Measurements from ENCODE around the gene RPLP1. TPM values are rescaled to one million over a fixed set of nuclear protein-coding genes. Genes with fewer than 3 reads are reported as not detected.

The RPLP1 gene
- total and polyA plus RNA-seq, 7 donors = 1,471 to 2,538 (median 1,985) TPM

DNA sequence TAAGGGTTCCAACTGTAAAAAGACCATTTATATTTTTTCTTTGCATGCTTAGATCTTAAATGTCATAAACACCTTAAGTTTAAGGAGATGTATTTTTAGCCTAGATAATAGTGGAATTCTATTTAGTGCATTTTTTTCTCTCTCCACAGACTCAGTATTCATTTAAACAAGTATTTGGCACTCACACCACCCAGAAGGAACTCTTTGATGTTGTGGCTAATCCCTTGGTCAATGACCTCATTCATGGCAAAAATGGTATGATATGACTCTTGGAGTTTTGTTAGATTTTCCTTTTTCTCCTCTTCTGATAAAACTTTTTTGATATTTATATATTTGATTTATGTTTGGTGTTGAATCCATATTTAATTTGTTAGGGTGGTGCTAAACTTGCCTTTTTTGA, 31.1 kb upstream of the RPLP1 start:
- TF ChIP-seq, protein P1, sequence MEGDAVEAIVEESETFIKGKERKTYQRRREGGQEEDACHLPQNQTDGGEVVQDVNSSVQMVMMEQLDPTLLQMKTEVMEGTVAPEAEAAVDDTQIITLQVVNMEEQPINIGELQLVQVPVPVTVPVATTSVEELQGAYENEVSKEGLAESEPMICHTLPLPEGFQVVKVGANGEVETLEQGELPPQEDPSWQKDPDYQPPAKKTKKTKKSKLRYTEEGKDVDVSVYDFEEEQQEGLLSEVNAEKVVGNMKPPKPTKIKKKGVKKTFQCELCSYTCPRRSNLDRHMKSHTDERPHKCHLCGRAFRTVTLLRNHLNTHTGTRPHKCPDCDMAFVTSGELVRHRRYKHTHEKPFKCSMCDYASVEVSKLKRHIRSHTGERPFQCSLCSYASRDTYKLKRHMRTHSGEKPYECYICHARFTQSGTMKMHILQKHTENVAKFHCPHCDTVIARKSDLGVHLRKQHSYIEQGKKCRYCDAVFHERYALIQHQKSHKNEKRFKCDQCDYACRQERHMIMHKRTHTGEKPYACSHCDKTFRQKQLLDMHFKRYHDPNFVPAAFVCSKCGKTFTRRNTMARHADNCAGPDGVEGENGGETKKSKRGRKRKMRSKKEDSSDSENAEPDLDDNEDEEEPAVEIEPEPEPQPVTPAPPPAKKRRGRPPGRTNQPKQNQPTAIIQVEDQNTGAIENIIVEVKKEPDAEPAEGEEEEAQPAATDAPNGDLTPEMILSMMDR (IDR thresholded peaks at IDR 0.05) = no peak
- Histone ChIP-seq H3K4me1 (no peaks in the 10 kb centered on the region), H3K27me3 (ENCODE audit: insufficient read depth in 3 of 3, low read length in 2 of 3) (no peaks in the 10 kb centered on the region), H3K27ac (no peak overlapping the region), H3K36me3 (ENCODE audit: insufficient read depth in 1 of 2, low read depth in 1 of 2) (no peaks in the 10 kb centered on the region), H3K9me3 (no peaks in the 10 kb centered on the region), H3K4me3 (no peak overlapping the region)
- intact Hi-C loops (cut with DNase I) = no loop called here
- DNase-seq (no peak), ATAC-seq (no peak)

DNA sequence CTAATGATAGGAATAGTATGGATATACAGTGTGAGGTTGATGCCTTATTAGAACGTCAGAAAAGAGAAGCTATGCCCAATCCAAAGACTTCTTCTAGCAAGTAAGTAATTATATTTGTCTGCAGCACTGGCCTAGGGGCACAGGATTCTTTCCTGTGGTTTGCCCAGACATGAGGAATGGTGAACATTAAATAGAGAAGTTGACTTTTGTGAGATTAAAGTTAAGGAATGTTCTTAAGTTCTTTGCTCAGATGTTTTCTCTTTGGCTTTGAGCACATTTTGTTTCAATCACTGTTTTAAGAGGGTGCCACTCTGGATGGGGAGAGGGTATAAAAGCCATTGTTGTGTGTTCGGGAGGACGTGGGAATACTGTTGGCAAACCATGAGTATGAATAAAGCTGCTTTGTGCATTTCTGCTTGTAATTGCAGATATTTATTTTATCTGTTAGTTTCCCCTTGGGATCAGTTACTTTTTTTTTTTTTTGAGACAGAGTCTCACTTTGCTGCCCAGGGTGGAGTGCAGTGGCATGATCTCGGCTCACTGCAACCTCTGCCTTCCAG, 30.2 kb upstream of the RPLP1 start:
- Histone ChIP-seq H3K9me3 (no peaks in the 10 kb centered on the region), H3K36me3 (ENCODE audit: insufficient read depth in 1 of 2, low read depth in 1 of 2) (no peaks in the 10 kb centered on the region), H3K27ac (no peak overlapping the region), H3K4me3 (no peak overlapping the region), H3K4me1 (no peaks in the 10 kb centered on the region), H3K27me3 (ENCODE audit: insufficient read depth in 3 of 3, low read length in 2 of 3) (no peaks in the 10 kb centered on the region)
- WGBS, 3 donors = 89 to 92% (median 90%) methylated on average over 4 of the region's 4 CpGs
- TF ChIP-seq, protein P1 (IDR thresholded peaks at IDR 0.05) = no peak
- no peak for DNase-seq
- intact Hi-C loops (cut with DNase I) = no loop called here
- no peak for ATAC-seq

DNA sequence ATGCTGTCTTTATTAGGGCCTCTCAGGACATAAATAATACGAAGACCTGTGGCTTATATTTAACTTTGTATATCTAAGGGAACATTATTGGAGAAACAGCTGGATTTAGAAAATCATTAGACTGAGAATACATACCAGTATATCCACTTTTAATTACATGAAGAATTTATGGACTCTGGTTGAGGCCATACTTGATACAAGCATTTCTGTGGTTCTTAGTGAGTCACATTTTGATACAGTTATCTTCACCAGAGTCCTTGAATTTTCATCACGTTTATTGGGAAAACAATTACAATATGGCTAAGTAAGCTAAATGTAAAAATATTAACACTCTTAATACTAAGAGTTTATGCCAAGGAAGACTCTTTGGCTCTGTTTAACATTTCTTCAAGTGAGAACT, 28.6 kb upstream of the RPLP1 start:
- Histone ChIP-seq H3K4me1 (no peaks in the 10 kb centered on the region), H3K27me3 (ENCODE audit: insufficient read depth in 3 of 3, low read length in 2 of 3) (no peaks in the 10 kb centered on the region), H3K9me3 (no peaks in the 10 kb centered on the region), H3K36me3 (ENCODE audit: insufficient read depth in 1 of 2, low read depth in 1 of 2) (no peaks in the 10 kb centered on the region), H3K27ac (no peak overlapping the region), H3K4me3 (no peak overlapping the region)
- 93 to 96% (median 94%) methylated on average over 2 of the region's 2 CpGs for WGBS, 3 donors
- ATAC-seq (no peak), DNase-seq (no peak)
- TF ChIP-seq, protein P1 (IDR thresholded peaks at IDR 0.05) = no peak
- intact Hi-C loops (cut with DNase I) = no loop called here

DNA sequence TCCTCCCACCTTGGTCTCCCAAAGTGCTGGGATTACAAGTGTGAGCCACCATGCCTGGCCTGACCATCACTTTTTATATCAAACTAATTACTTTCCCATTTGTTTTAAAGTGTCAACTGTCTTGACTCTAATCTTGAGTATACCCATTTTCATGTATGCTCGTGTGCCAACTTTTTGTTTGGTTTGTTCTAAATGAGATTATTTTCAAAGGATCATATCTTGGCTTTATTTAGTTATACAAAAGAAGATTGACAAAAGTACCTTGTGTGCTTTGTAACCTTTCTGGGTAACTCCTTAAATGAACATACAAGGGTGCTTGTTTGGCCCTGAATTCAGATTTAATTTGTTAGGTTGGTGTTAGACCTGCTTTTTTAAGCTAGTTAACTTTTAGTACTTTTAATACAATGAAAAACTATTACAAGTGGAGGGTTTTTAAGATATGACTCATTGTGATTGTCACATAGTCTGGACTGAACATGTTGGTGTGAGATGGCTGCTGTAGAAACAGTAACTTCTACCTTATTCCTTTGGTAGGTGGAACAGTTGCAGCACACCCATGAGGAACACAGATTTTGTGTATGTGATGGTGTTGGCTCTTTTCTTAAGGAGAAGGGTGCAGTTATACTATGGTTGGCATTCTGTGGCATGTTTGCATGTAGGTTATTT, 27.7 kb upstream of the RPLP1 start:
- DNase-seq (no peak), ATAC-seq (no peak)
- intact Hi-C loops (cut with DNase I) = no loop called here
- Histone ChIP-seq H3K27me3 (ENCODE audit: insufficient read depth in 3 of 3, low read length in 2 of 3) (no peaks in the 10 kb centered on the region), H3K36me3 (ENCODE audit: insufficient read depth in 1 of 2, low read depth in 1 of 2) (no peaks in the 10 kb centered on the region), H3K4me1 (no peaks in the 10 kb centered on the region), H3K27ac (no peak overlapping the region), H3K4me3 (no peak overlapping the region), H3K9me3 (no peaks in the 10 kb centered on the region)
- TF ChIP-seq, protein P1 (IDR thresholded peaks at IDR 0.05) = no peak
- 96 to 100% (median 96%) methylated on average over 1 of the region's 1 CpG for WGBS, 3 donors

DNA sequence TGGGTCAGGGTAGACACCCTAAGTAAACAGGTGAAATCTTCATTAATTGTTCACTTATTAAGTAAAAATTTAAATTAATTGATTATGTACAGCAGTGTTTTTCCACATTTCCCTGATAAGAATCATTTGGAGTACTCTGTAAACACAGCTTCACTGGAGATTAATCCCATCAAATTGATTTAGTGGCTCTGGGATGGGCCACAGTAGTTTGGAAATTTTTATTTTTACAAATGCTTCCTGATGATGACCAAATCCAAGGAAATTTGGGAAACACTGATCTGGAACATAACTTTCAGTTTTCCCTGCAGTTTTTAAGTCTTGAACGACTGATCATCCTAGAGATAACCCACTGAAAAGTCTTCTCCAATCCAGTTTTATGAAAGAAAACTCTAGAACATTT, 18.8 kb upstream of the RPLP1 start:
- H3K4me3 ChIP-seq = no peak overlapping the region
- TF ChIP-seq, protein P1 (IDR thresholded peaks at IDR 0.05) = no peak
- no peaks in the 10 kb centered on the region for H3K36me3 ChIP-seq (ENCODE audit: insufficient read depth in 1 of 2, low read depth in 1 of 2)
- H3K27me3 ChIP-seq (ENCODE audit: insufficient read depth in 3 of 3, low read length in 2 of 3) = no peaks in the 10 kb centered on the region
- DNase-seq (no peak), ATAC-seq (no peak)
- H3K4me1 ChIP-seq = no peaks in the 10 kb centered on the region
- no peaks in the 10 kb centered on the region for H3K9me3 ChIP-seq
- no peak overlapping the region for H3K27ac ChIP-seq
- WGBS, 3 donors = 85 to 100% (median 95%) methylated on average over 1 of the region's 1 CpG
- intact Hi-C loops (cut with DNase I) = no loop called here
